Vagina (tissue), 2 donors: Measurements from ENCODE around the gene UBTD1. TPM values are rescaled to one million over a fixed set of nuclear protein-coding genes. Genes with fewer than 3 reads are reported as not detected.

ENCODE experiments used
- DNase-seq, 2 donors: peaks; one replicate each; pipeline ENCODE4 v3.0.0-alpha.2; 2017; ENCODE audit errors: extremely low spot score in 2 of 2
- H3K27ac ChIP-seq: fragments of 200-600 bp; sonication (generic); one replicate; pipeline ENCODE4 v1.5.1; 2019
- H3K27me3 ChIP-seq: fragments of 200-600 bp; sonication (generic); one replicate; pipeline ENCODE4 v1.5.1; 2019
- H3K36me3 ChIP-seq, 2 donors: fragments of 200-600 bp; sonication (generic); one replicate each; pipeline ENCODE4 v1.5.1; 2017 to 2019
- H3K4me1 ChIP-seq: fragments of 200-600 bp; sonication (generic); one replicate; pipeline ENCODE4 v1.5.1; 2019
- H3K4me3 ChIP-seq, 2 donors: fragments of 200-600 bp; sonication (generic); 1 replicate in 1 of 2; 2 replicates in 1 of 2; pipeline ENCODE4 v1.5.1; 2016 to 2019
- H3K9me3 ChIP-seq: fragments of 200-600 bp; sonication (generic); one replicate; pipeline ENCODE4 v1.5.1; 2019
- POLR2A ChIP-seq, 2 donors: fragments of 450-650 bp; IDR thresholded peaks; one replicate each; pipeline ENCODE4 v1.6.1; 2017; ENCODE audit warnings: antibody characterized with exemption in 2 of 2, mild to moderate bottlenecking in 2 of 2, moderate library complexity in 2 of 2
- POLR2AphosphoS5 ChIP-seq, 2 donors: sonication (generic); formaldehyde crosslinking; IDR thresholded peaks; one replicate each; pipeline ENCODE4 v1.9.0; 2017; ENCODE audit warnings: antibody characterized with exemption in 2 of 2, mild to moderate bottlenecking in 2 of 2, low read depth in 1 of 2; ENCODE audit not compliant: insufficient read depth in 1 of 2
- intact Hi-C: fragments of 100-400 bp; cut with DNase I; formaldehyde crosslinking; loops from one replicate; pipeline ENCODE4 v1.15.1; 2023
- total RNA-seq: library from RNA; depleted of rRNA; stranded (reverse); fragments of >200 nt; gene quantifications from one replicate; pipeline ENCODE4 v1.2.3, GENCODE V29; 2016
- TF ChIP-seq, protein P1 (sequence below), 3 experiments: fragments of 450-650 bp in 2 of 3; fragments of 200-600 bp in 1 of 3; sonication (generic) in 1 of 3; IDR thresholded peaks; one replicate each; pipeline ENCODE4 v1.5.1; 2017 to 2019; ENCODE audit warnings: antibody characterized with exemption in 3 of 3, mild to moderate bottlenecking in 2 of 3, moderate library complexity in 2 of 3

UBTD1 gene
- total RNA-seq, 1 donor from 2014 or later, result 18.4 TPM

GRCh38 chr10:97587183-97587582 is 88.5 kb downstream of the UBTD1 start:
- intact Hi-C loops, result no loop called here

DNA sequence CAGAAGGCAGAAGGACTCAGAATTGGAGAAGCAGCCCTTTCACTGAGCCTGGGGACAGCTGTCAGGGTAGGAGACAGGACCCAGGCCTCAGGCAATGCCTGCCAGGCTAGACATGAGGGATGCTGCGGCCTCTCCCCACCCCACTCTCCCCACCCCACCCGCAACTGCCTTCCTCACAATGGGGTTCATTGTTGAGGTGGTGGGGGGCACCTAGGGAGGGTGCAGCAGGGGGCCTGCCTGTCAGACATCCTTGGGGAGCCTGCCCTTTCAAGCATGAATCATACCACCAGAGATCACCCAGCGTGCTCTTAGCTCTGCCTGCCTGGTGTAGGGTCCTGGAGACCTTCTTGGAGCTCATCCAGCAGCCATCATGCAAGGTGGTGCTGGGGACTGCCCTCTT is 90.8 kb downstream of the UBTD1 start, which contains the start of gene C10orf62:
Gene C10orf62, plus strand, starts transcription at position 243 of the 400 bp plus-strand sequence. CDS start 177 bp downstream, outside the sequence.
- H3K27me3 ChIP-seq, result no peaks in the 10 kb centered on the region

More at GRCh38 chr10:97587183-97587582, 88.5 kb downstream of the UBTD1 start:
- peaks cover 19% of the 10 kb centered on the region for H3K4me1 ChIP-seq
- H3K27me3 ChIP-seq, result no peaks in the 10 kb centered on the region
- H3K4me3 ChIP-seq, result no peak overlapping the region
- H3K36me3 ChIP-seq, result no peaks in the 10 kb centered on the region
- H3K9me3 ChIP-seq, result no peaks in the 10 kb centered on the region
- no peak for TF ChIP-seq POLR2AphosphoS5 (IDR thresholded peaks at IDR 0.05; ENCODE audit: insufficient read depth in 1 of 2, low read depth in 1 of 2)
- TF ChIP-seq, protein P1, sequence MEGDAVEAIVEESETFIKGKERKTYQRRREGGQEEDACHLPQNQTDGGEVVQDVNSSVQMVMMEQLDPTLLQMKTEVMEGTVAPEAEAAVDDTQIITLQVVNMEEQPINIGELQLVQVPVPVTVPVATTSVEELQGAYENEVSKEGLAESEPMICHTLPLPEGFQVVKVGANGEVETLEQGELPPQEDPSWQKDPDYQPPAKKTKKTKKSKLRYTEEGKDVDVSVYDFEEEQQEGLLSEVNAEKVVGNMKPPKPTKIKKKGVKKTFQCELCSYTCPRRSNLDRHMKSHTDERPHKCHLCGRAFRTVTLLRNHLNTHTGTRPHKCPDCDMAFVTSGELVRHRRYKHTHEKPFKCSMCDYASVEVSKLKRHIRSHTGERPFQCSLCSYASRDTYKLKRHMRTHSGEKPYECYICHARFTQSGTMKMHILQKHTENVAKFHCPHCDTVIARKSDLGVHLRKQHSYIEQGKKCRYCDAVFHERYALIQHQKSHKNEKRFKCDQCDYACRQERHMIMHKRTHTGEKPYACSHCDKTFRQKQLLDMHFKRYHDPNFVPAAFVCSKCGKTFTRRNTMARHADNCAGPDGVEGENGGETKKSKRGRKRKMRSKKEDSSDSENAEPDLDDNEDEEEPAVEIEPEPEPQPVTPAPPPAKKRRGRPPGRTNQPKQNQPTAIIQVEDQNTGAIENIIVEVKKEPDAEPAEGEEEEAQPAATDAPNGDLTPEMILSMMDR (IDR thresholded peaks at IDR 0.05), result no peak
- TF ChIP-seq POLR2A (IDR thresholded peaks at IDR 0.05), result no peak
- DNase-seq, result no peak
- no peak overlapping the region for H3K27ac ChIP-seq

GRCh38 chr10:97590082-97590747 is 91.5 kb downstream of the UBTD1 start:
- no peak for DNase-seq
- H3K4me3 ChIP-seq, result no peak overlapping the region
- no peak overlapping the region for H3K27ac ChIP-seq
- TF ChIP-seq, protein P1 (IDR thresholded peaks at IDR 0.05), result no peak
- TF ChIP-seq POLR2AphosphoS5 (IDR thresholded peaks at IDR 0.05; ENCODE audit: insufficient read depth in 1 of 2, low read depth in 1 of 2) (no peak), POLR2A (IDR thresholded peaks at IDR 0.05) (no peak)
- intact Hi-C loops, result no loop called here
- peaks cover 2% of the 10 kb centered on the region for H3K4me1 ChIP-seq
- H3K27me3 ChIP-seq, result no peaks in the 10 kb centered on the region
- no peaks in the 10 kb centered on the region for H3K36me3 ChIP-seq
- no peaks in the 10 kb centered on the region for H3K9me3 ChIP-seq

More for the DNA sequence above, 90.8 kb downstream of the UBTD1 start, which contains the start of gene C10orf62:
- TF ChIP-seq POLR2A (IDR thresholded peaks at IDR 0.05), result no peak
- TF ChIP-seq POLR2AphosphoS5 (IDR thresholded peaks at IDR 0.05; ENCODE audit: insufficient read depth in 1 of 2, low read depth in 1 of 2), result no peak
- TF ChIP-seq, protein P1 (IDR thresholded peaks at IDR 0.05), result no peak
- Histone ChIP-seq H3K4me1 (peaks cover 9% of the 10 kb centered on the region), H3K27ac (no peak within 1 kb of the TSS), H3K36me3 (no peaks in the 10 kb centered on the region), H3K4me3 (no peak within 1 kb of the TSS), H3K9me3 (no peaks in the 10 kb centered on the region)
- no peak for DNase-seq
- intact Hi-C loops, result no loop called here

GRCh38 chr10:97590748-97591495 is 92.2 kb downstream of the UBTD1 start:
- no peak for DNase-seq
- no peaks in the 10 kb centered on the region for H3K27me3 ChIP-seq
- H3K36me3 ChIP-seq, result no peaks in the 10 kb centered on the region
- intact Hi-C loops, result no loop called here
- H3K27ac ChIP-seq, result no peak overlapping the region
- TF ChIP-seq POLR2A (IDR thresholded peaks at IDR 0.05), result no peak
- TF ChIP-seq, protein P1 (IDR thresholded peaks at IDR 0.05), result no peak
- no peak for TF ChIP-seq POLR2AphosphoS5 (IDR thresholded peaks at IDR 0.05; ENCODE audit: insufficient read depth in 1 of 2, low read depth in 1 of 2)
- no peak overlapping the region for H3K4me3 ChIP-seq
- peaks cover under 1% of the 10 kb centered on the region for H3K4me1 ChIP-seq
- H3K9me3 ChIP-seq, result no peaks in the 10 kb centered on the region
